GM13977 (cell line): ENCODE measurements around the gene KCTD8.
A peak's percentile ranks its signal among the peaks of the same experiment; 100 is the strongest.

Experiments used
- DNase-seq: peaks from one replicate; pipeline ENCODE4 v3.0.0; 2012; ENCODE audit warnings: low spot score
- in situ Hi-C: fragments of 300-500 bp; cut with MboI; formaldehyde crosslinking; loops from one replicate; pipeline ENCODE4 v1.12.0; 2022; ENCODE audit warnings: low sequenced_read_pairs, low pct_unique_long_range_greater_than_20kb, mixed read lengths, inconsistent platforms; ENCODE audit not compliant: unreplicated experiment
- TF ChIP-seq, protein P1 (sequence below): IDR thresholded peaks from 2 replicates; pipeline ENCODE4 v1.5.1; 2012; ENCODE audit warnings: mild to moderate bottlenecking, control low read depth; ENCODE audit not compliant: insufficient read depth; ENCODE audit errors: extremely low read depth, missing control alignments

The KCTD8 gene

DNA sequence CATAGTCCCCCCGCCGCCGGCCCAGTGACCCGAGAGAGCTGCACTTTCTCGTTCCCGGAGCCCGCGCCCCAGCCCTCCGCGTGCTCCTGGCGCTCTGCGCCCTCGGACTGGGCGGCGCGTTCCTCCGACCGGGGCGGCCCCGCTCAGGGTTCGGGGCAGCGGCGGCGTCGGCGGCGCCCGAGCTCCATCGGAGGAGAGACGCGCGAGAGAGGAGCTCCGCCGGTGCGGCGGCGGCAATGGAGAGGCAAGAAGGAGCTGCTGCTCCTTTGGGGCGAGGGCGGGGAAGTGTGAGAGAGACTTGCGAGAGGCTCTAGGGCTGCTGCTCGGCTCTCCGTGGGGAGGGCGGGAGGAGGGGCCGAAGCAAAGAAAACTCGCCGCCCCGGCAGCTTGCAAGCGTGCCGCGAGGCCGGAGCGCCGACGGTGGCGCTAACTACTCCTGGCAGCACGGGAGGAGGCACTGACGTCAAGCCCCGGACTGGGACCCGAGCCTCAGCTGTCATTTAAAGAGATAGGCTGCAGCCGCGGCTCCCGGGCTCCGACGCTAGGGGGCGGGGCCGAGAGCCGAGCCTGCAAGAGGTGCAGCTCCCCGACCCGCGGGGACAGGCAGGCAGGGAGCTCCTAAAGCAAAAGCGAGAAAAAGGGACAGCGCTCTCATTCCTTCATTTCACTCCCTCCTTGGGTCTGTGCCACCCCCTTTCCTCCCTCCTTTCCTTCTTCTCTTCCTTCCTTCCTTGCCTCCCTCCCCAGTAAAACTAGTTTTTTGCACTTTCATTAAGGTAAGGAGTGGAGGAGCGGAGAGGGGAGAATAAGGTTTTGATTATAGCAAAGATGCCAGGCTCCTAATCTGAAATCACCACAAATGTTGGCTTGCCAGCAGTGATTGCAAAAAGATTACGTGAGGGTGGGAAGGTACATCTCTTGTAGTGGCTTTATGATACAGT lies at the start of gene KCTD8:
KCTD8 (minus strand) TSS at position 289 of the 941 bp plus-strand sequence.
- TF ChIP-seq, protein P1, sequence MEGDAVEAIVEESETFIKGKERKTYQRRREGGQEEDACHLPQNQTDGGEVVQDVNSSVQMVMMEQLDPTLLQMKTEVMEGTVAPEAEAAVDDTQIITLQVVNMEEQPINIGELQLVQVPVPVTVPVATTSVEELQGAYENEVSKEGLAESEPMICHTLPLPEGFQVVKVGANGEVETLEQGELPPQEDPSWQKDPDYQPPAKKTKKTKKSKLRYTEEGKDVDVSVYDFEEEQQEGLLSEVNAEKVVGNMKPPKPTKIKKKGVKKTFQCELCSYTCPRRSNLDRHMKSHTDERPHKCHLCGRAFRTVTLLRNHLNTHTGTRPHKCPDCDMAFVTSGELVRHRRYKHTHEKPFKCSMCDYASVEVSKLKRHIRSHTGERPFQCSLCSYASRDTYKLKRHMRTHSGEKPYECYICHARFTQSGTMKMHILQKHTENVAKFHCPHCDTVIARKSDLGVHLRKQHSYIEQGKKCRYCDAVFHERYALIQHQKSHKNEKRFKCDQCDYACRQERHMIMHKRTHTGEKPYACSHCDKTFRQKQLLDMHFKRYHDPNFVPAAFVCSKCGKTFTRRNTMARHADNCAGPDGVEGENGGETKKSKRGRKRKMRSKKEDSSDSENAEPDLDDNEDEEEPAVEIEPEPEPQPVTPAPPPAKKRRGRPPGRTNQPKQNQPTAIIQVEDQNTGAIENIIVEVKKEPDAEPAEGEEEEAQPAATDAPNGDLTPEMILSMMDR: peak; percentile 77
- peak; percentile 89 for DNase-seq
- in situ Hi-C loops: no loop called here

DNA sequence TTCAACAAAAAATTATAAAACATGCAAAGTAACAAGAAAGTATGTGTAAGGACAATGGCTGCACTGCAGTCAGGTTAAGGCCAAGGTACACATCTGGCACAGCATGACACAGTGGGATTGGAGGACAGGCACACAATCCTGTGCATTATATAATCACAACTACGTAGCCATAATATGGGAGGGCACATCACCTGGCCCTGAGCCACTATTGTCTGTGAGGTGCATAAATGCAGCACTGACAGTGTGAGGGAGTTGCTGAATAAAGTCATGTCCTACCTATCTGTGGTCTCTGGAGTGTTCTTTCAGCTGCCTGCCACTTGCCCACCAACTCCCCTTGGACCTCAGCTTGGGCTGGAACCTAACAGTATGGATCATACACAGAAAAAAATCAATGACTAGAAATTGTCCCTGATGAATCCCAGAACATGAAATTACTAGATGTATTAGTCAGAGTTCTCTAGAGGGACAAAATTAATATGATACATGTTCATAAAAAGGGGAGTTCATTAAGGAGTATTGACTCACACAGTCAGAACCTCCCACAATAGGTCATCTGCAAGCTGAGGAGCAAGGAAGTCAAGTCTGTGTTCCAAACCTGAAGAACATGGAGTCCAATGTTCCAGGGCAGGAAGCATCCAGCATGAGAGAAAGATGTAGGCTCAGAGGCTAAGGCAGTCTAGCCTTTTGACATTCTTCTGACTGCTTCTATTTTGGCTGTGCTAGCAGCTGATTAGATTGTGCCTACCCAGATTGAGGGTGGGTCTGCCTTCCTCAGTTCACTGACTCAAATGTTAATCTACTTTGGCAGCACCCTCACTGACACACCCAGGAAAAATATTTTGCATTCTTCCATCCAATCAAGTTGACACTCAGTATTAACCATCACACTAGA lies 46.4 kb upstream of the KCTD8 start:
- TF ChIP-seq, protein P1: no peak
- no peak for DNase-seq
- in situ Hi-C loops: no loop called here

DNA sequence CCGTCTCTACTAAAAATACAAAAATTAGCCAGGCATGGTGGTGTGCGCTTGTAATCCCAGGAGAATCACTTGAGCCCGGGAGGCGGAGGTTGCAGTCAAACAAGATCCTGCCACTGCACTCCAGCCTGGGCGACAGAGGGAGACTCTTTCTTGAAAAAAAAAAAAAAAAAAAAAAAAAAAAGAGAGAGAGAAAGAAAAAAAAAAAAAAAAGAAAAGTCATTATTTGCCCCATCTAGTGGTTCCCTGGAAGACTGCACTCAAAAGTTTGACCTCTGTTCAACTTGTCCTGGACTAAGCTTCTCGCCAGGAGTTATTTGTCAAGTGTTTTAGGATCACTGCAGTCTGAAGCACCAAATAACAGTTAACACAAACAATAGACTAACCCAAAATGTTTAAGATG lies 45.3 kb upstream of the KCTD8 start:
- DNase-seq: peak; percentile 9
- in situ Hi-C loops: no loop called here
- TF ChIP-seq, protein P1: peak; percentile 32

DNA sequence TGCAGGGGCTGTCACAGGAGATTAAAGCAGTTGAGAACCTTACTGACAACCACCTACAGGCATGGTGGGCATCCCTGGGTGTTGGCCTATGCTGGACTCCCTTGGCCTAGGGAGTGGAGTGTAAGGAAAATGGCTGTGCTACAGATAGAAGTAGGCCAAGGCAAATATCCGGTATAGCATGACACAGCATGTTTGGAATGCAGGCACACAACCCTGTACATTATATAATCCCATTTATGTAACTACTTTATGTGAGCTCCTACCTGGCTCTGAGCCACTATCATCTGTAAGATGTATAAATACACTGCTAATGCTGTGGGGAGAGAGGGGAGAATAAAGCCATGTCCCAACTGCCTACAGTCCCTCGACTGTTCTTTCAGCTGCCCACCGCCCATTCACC lies 38.7 kb upstream of the KCTD8 start:
- TF ChIP-seq, protein P1: no peak
- DNase-seq: no peak
- in situ Hi-C loops: no loop called here

DNA sequence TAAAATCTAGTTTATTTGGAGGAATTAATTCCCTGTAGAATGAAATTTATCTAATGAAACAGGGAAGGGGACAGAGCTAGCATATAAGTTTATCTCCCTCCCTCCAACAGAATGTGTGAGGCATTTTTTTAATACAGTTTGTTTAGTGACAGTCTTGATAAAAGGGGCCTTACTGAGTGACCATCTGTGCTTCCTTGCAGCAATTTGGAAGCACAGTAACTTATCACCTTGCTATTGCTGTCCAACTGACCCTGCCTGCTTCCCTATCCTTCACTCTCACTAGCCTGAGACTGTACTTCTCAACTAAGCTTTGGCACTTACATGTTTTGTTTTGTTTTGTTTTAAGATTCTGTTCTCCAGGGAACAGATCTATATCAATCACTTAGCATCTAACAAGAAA lies 31.1 kb upstream of the KCTD8 start:
- in situ Hi-C loops: no loop called here
- TF ChIP-seq, protein P1: no peak
- no peak for DNase-seq

DNA sequence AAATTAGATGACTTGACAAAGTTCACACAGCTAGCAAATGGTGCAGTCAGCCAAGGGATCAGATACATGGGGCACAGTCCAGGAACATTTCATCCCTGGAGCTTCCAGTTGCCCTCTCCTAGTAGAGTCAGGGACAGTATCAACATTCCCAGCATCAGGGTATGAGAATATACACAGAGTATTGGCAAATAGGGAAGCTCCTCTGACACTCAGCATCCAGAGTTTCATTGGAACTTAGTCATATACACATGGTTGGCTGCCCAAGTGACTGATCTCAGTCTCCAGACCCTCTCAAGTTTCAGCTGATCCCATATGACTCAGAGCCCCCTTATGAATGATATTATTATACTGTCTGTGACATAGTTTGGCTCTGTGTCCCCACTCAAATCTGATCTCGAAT lies 13.7 kb upstream of the KCTD8 start:
- DNase-seq: no peak
- TF ChIP-seq, protein P1: no peak
- in situ Hi-C loops: no loop called here
